Ishikawa (cell line): ENCODE data around the gene MGAT4C.

ENCODE experiments used
- CEBPB ChIP-seq: IDR thresholded peaks from 2 replicates; pipeline ENCODE4 v1.6.1; 2012
- CREB1 ChIP-seq: IDR thresholded peaks from 2 replicates; pipeline ENCODE4 v1.6.1; 2012; ENCODE audit warnings: low read depth
- EGR1 ChIP-seq: IDR thresholded peaks from 2 replicates; pipeline ENCODE4 v1.6.1; 2012
- EP300 ChIP-seq: IDR thresholded peaks from 2 replicates; pipeline ENCODE4 v1.6.1; 2012; ENCODE audit warnings: borderline replicate concordance
- NFIC ChIP-seq: IDR thresholded peaks from 2 replicates; pipeline ENCODE4 v1.6.1; 2012
- RAD21 ChIP-seq: IDR thresholded peaks from 2 replicates; pipeline ENCODE4 v1.6.1; 2012; ENCODE audit warnings: low read depth
- TAF1 ChIP-seq: IDR thresholded peaks from 2 replicates; pipeline ENCODE4 v1.6.1; 2012; ENCODE audit warnings: low read depth, mild to moderate bottlenecking
- YY1 ChIP-seq: IDR thresholded peaks from 2 replicates; pipeline ENCODE4 v1.6.1; 2012; ENCODE audit warnings: low read depth
- TF ChIP-seq, protein P1 (sequence below): IDR thresholded peaks from 2 replicates; pipeline ENCODE4 v1.6.1; 2012; ENCODE audit warnings: low read depth, mild to moderate bottlenecking
- TF ChIP-seq, protein P2 (sequence below): IDR thresholded peaks from 2 replicates; pipeline ENCODE4 v1.6.1; 2012

DNA sequence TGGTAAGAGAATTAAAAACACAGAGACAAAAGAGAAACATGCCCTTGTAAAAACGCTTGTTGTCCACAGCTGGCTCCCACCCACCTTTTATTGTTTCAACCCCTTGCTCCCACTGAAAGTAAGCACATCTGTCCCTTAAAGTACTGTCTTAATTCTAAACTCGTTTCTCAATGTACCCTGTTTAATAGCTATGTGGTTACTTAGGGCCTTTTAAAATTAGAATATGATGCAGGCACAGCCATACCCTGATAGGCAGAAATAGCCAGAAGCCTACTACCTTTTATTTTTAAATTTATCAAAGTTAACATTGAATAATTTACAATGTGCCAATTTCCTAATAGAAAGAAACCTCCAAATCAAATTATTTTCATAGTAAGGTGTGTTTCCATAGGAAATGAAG, 4.0 kb upstream of the MGAT4C start:
- TF ChIP-seq, protein P1, sequence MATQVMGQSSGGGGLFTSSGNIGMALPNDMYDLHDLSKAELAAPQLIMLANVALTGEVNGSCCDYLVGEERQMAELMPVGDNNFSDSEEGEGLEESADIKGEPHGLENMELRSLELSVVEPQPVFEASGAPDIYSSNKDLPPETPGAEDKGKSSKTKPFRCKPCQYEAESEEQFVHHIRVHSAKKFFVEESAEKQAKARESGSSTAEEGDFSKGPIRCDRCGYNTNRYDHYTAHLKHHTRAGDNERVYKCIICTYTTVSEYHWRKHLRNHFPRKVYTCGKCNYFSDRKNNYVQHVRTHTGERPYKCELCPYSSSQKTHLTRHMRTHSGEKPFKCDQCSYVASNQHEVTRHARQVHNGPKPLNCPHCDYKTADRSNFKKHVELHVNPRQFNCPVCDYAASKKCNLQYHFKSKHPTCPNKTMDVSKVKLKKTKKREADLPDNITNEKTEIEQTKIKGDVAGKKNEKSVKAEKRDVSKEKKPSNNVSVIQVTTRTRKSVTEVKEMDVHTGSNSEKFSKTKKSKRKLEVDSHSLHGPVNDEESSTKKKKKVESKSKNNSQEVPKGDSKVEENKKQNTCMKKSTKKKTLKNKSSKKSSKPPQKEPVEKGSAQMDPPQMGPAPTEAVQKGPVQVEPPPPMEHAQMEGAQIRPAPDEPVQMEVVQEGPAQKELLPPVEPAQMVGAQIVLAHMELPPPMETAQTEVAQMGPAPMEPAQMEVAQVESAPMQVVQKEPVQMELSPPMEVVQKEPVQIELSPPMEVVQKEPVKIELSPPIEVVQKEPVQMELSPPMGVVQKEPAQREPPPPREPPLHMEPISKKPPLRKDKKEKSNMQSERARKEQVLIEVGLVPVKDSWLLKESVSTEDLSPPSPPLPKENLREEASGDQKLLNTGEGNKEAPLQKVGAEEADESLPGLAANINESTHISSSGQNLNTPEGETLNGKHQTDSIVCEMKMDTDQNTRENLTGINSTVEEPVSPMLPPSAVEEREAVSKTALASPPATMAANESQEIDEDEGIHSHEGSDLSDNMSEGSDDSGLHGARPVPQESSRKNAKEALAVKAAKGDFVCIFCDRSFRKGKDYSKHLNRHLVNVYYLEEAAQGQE: no peak
- no peak for TF ChIP-seq RAD21
- TF ChIP-seq, protein P2, sequence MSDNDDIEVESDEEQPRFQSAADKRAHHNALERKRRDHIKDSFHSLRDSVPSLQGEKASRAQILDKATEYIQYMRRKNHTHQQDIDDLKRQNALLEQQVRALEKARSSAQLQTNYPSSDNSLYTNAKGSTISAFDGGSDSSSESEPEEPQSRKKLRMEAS: no peak
- TF ChIP-seq EP300: no peak
- no peak for TF ChIP-seq YY1
- no peak for TF ChIP-seq EGR1
- TF ChIP-seq CREB1: no peak
- TF ChIP-seq TAF1: no peak
- no peak for TF ChIP-seq NFIC
- TF ChIP-seq CEBPB: no peak
